A673 (cell line): ENCODE measurements around the gene HM13. TPM values are rescaled to one million over a fixed set of nuclear protein-coding genes. Genes with fewer than 3 reads are reported as not detected.

Source experiments
- BruUV-seq: library from RNA; stranded (reverse); fragments of 400-500 nt; replicated peaks from 2 replicates; lab custom pipeline; 2021; lab: Mats Ljungman, UMichigan
- CTCF ChIA-PET: fragments of 300-600 bp; sonication (Branson Sonifier 250); formaldehyde crosslinking; loops from one replicate; lab custom pipeline; 2022; ENCODE audit warnings: antibody characterized with exemption; lab: Charles Lee
- POLR2A ChIA-PET: fragments of 300-600 bp; sonication (Branson Sonifier 250); formaldehyde crosslinking; loops from one replicate; lab custom pipeline; 2022; ENCODE audit warnings: antibody characterized with exemption; ENCODE audit not compliant: low non-redundant PET; lab: Charles Lee
- DNase-seq: peaks from one replicate; pipeline ENCODE4 v3.0.0-alpha.2; 2015; ENCODE audit warnings: low spot score
- H3K27ac ChIP-seq: fragments of 200-600 bp; sonication (generic); 2 replicates; pipeline ENCODE4 v1.5.1; 2016; ENCODE audit warnings: mixed run types, low read depth, mild to moderate bottlenecking, mixed read lengths, antibody characterized with exemption, low read length; ENCODE audit not compliant: poor library complexity, severe bottlenecking
- H3K27me3 ChIP-seq: fragments of 200-600 bp; sonication (generic); replicated peaks from 2 replicates; pipeline ENCODE4 v1.6.1; 2017; ENCODE audit warnings: mixed run types, low read depth, mild to moderate bottlenecking, mixed read lengths, antibody characterized with exemption, low read length; ENCODE audit not compliant: insufficient read depth, poor library complexity
- H3K36me3 ChIP-seq: fragments of 200-600 bp; sonication (generic); 2 replicates; pipeline ENCODE4 v1.6.1; 2016; ENCODE audit warnings: mixed run types, mild to moderate bottlenecking, mixed read lengths, antibody characterized with exemption, low read length; ENCODE audit not compliant: insufficient read depth, poor library complexity, severe bottlenecking
- H3K4me1 ChIP-seq: fragments of 200-600 bp; sonication (generic); 2 replicates; pipeline ENCODE4 v1.6.1; 2017; ENCODE audit warnings: mixed run types, mild to moderate bottlenecking, mixed read lengths, antibody characterized with exemption, low read length; ENCODE audit not compliant: insufficient read depth, poor library complexity, severe bottlenecking
- H3K4me3 ChIP-seq: fragments of 200-600 bp; sonication (generic); 2 replicates; pipeline ENCODE4 v1.5.1; 2016; ENCODE audit warnings: low read depth, mixed run types, mild to moderate bottlenecking, mixed read lengths, low read length; ENCODE audit not compliant: poor library complexity, severe bottlenecking
- H3K9me3 ChIP-seq: fragments of 200-600 bp; sonication (generic); 2 replicates; pipeline ENCODE4 v1.6.1; 2016; ENCODE audit warnings: mixed run types, low read depth, mild to moderate bottlenecking, mixed read lengths, antibody characterized with exemption, low read length; ENCODE audit not compliant: poor library complexity, severe bottlenecking
- EZH2 ChIP-seq: fragments of 200-600 bp; sonication (generic); IDR thresholded peaks from 2 replicates; pipeline ENCODE4 v1.6.1; 2017; ENCODE audit warnings: borderline replicate concordance, low read depth, mild to moderate bottlenecking, mixed read lengths, antibody characterized with exemption, low read length; ENCODE audit not compliant: poor library complexity, severe bottlenecking
- intact Hi-C: fragments of 100-400 bp; cut with micrococcal nuclease; formaldehyde crosslinking; loops from one replicate; pipeline ENCODE4 v1.10.0; 2022; ENCODE audit not compliant: unreplicated experiment
- total RNA-seq: library from RNA; stranded (reverse); gene quantifications from 2 replicates; pipeline ENCODE4 v1.2.3, GENCODE V29; 2021
- TF ChIP-seq, protein P1 (sequence below): fragments of 300-800, 200-600 bp; sonication (generic); conservative IDR thresholded peaks from 2 replicates; pipeline ENCODE4 v1.5.1; 2017; ENCODE audit warnings: low read depth, mild to moderate bottlenecking, antibody characterized with exemption, low read length, moderate library complexity, mixed read lengths

The HM13 gene
- total RNA-seq, 1 experiment from 2014 or later, result 196 TPM

- TF ChIP-seq, protein P1, sequence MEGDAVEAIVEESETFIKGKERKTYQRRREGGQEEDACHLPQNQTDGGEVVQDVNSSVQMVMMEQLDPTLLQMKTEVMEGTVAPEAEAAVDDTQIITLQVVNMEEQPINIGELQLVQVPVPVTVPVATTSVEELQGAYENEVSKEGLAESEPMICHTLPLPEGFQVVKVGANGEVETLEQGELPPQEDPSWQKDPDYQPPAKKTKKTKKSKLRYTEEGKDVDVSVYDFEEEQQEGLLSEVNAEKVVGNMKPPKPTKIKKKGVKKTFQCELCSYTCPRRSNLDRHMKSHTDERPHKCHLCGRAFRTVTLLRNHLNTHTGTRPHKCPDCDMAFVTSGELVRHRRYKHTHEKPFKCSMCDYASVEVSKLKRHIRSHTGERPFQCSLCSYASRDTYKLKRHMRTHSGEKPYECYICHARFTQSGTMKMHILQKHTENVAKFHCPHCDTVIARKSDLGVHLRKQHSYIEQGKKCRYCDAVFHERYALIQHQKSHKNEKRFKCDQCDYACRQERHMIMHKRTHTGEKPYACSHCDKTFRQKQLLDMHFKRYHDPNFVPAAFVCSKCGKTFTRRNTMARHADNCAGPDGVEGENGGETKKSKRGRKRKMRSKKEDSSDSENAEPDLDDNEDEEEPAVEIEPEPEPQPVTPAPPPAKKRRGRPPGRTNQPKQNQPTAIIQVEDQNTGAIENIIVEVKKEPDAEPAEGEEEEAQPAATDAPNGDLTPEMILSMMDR, result no peak
- no peak for TF ChIP-seq EZH2
- no peak overlapping the region for H3K4me3 ChIP-seq
- no TSS peak for BruUV-seq
- ChIA-PET CTCF (no interaction called here), POLR2A (no interaction called here)
- no peaks in the 10 kb centered on the region for H3K4me1 ChIP-seq
- H3K27me3 ChIP-seq, result no peaks in the 10 kb centered on the region
- H3K36me3 ChIP-seq, result no peaks in the 10 kb centered on the region
- no peaks in the 10 kb centered on the region for H3K9me3 ChIP-seq
- DNase-seq, result no peak
- intact Hi-C loops, result no loop called here
- no peak overlapping the region for H3K27ac ChIP-seq
These were observed 79.8 kb downstream of the HM13 start for GRCh38 chr20:31594002-31594557.

DNA sequence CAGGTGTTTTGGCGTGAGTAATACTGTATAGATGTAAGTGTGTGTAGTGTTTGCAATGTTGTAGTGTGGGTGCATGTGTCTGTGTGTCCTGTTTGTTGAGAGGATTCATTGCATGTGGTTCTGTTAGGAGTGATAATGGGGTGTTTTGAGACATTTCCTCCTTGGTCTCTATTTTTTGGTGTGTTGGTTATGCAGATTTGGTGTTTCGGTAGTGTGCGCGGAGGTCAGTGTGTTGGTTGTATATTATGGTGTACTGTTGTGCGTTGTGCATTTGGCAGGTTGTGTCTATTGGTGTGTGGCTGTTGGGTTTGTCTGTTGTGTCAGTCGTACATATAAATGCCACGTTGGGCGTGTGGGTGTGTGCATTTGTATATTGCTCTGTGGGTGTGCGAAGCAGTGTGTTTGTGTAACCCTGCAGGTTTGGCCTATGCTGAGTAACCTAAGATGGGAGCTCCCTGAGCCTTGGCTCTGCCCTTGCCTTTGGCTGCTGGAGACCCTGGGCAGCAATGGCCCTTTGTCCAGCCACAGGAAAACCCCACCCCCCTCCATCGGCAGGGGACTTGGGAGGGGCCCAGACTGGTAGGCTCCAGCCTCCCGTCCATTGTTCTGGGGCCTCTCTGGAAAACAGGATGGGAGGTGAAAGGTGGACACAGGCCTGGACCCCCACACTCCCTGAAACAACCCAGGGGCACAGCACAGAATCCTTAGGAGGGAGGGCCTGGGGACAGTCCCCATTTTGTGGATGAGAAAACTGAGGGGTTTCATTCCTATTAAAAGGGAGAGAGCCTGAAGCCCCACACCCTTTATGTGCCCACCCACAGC, 80.5 kb downstream of the HM13 start:
- no peaks in the 10 kb centered on the region for H3K4me1 ChIP-seq
- H3K27me3 ChIP-seq, result no peaks in the 10 kb centered on the region
- BruUV-seq, result no TSS peak
- TF ChIP-seq, protein P1, result no peak
- no peak for TF ChIP-seq EZH2
- H3K27ac ChIP-seq, result no peak overlapping the region
- no peak for DNase-seq
- H3K4me3 ChIP-seq, result no peak overlapping the region
- no peaks in the 10 kb centered on the region for H3K9me3 ChIP-seq
- H3K36me3 ChIP-seq, result no peaks in the 10 kb centered on the region
- intact Hi-C loops, result no loop called here
- CTCF ChIA-PET, result no interaction called here
- POLR2A ChIA-PET, result no interaction called here

DNA sequence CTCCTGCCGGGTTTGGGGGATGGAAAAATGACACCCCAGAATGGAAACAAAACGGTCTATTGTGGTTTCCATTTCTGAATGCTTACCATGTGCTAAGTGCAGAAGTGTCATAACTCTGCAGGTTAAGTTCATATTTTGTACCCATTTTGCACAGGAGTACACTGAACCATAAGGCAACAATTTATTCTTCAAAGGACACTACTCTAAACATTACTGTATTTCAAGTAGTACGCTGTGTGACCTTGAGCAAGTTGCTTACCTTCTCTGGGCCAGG, 81.1 kb downstream of the HM13 start:
- POLR2A ChIA-PET, result no interaction called here
- no peak overlapping the region for H3K27ac ChIP-seq

More for the DNA sequence above, 81.1 kb downstream of the HM13 start:
- no peak for DNase-seq
- Histone ChIP-seq H3K9me3 (no peaks in the 10 kb centered on the region), H3K4me3 (no peak overlapping the region), H3K27me3 (no peaks in the 10 kb centered on the region), H3K4me1 (no peaks in the 10 kb centered on the region), H3K36me3 (no peaks in the 10 kb centered on the region)
- TF ChIP-seq, protein P1, result no peak
- TF ChIP-seq EZH2, result no peak
- BruUV-seq, result no TSS peak
- intact Hi-C loops, result no loop called here
- CTCF ChIA-PET, result no interaction called here
